Suprapubic skin (tissue), 4 donors: Measurements from ENCODE around the gene DSCAM. TPM values are rescaled to one million over a fixed set of nuclear protein-coding genes. Genes with fewer than 3 reads are reported as not detected.

Source experiments
- DNase-seq, 2 donors: peaks; one replicate each; pipeline ENCODE4 v3.0.0-alpha.2; 2019; ENCODE audit warnings: low spot score in 2 of 2
- H3K27ac ChIP-seq: fragments of 200-600 bp; sonication (generic); one replicate; pipeline ENCODE4 v1.5.1; 2019
- H3K27me3 ChIP-seq: fragments of 200-600 bp; sonication (generic); one replicate; pipeline ENCODE4 v1.5.1; 2019
- H3K36me3 ChIP-seq: fragments of 200-600 bp; sonication (generic); one replicate; pipeline ENCODE4 v1.5.1; 2019
- H3K4me1 ChIP-seq: fragments of 200-600 bp; sonication (generic); one replicate; pipeline ENCODE4 v1.5.1; 2019
- H3K4me3 ChIP-seq: fragments of 200-600 bp; sonication (generic); one replicate; pipeline ENCODE4 v1.5.1; 2019; ENCODE audit warnings: mild to moderate bottlenecking
- H3K9me3 ChIP-seq: fragments of 200-600 bp; sonication (generic); one replicate; pipeline ENCODE4 v1.5.1; 2019
- CTCF ChIP-seq, 2 donors: fragments of 200-600 bp in 1 of 2; fragments of 450-650 bp in 1 of 2; sonication (generic) in 1 of 2; IDR thresholded peaks; one replicate each; pipeline ENCODE4 v1.5.1; 2016 to 2019; ENCODE audit warnings: antibody characterized with exemption in 2 of 2, mild to moderate bottlenecking in 1 of 2, moderate library complexity in 1 of 2
- EP300 ChIP-seq: sonication (generic); formaldehyde crosslinking; IDR thresholded peaks from one replicate; pipeline ENCODE4 v1.6.1; 2017; ENCODE audit warnings: antibody characterized with exemption
- POLR2A ChIP-seq, 2 donors: fragments of 450-650 bp; IDR thresholded peaks; one replicate each; pipeline ENCODE4 v1.6.1; 2017; ENCODE audit warnings: antibody characterized with exemption in 2 of 2, mild to moderate bottlenecking in 2 of 2, moderate library complexity in 2 of 2
- POLR2AphosphoS5 ChIP-seq, 3 donors: sonication (generic); formaldehyde crosslinking; IDR thresholded peaks; one replicate each; pipeline ENCODE4 v1.6.1; 2017; ENCODE audit warnings: antibody characterized with exemption in 3 of 3
- WGBS: methylation state at CpG from one replicate; pipeline ENCODE4 v1.1.5; 2018; 5-methylcytosine and 5-hydroxymethylcytosine counted together
- total RNA-seq, 4 donors: library from RNA; depleted of rRNA; stranded (reverse); fragments of >200 nt; gene quantifications; one replicate each; pipeline ENCODE4 v1.1.0, GENCODE V29; 2016

The DSCAM gene
- total RNA-seq, 4 donors from 2014 or later, result 0.08 TPM; not detected in 3

GRCh38 chr21:40714536-40714935 lies 132.4 kb downstream of the DSCAM start:
- no peak for DNase-seq
- H3K36me3 ChIP-seq, result no peaks in the 10 kb centered on the region
- TF ChIP-seq POLR2AphosphoS5 (IDR thresholded peaks at IDR 0.05) (no peak), CTCF (IDR thresholded peaks at IDR 0.05) (no peak), POLR2A (IDR thresholded peaks at IDR 0.05) (no peak), EP300 (no peak)
- no peaks in the 10 kb centered on the region for H3K4me1 ChIP-seq
- no peaks in the 10 kb centered on the region for H3K27me3 ChIP-seq
- H3K4me3 ChIP-seq, result no peak overlapping the region
- no peak overlapping the region for H3K27ac ChIP-seq
- WGBS, result 61% methylated on average over 4 of the region's 4 CpGs
- H3K9me3 ChIP-seq, result no peaks in the 10 kb centered on the region

DNA sequence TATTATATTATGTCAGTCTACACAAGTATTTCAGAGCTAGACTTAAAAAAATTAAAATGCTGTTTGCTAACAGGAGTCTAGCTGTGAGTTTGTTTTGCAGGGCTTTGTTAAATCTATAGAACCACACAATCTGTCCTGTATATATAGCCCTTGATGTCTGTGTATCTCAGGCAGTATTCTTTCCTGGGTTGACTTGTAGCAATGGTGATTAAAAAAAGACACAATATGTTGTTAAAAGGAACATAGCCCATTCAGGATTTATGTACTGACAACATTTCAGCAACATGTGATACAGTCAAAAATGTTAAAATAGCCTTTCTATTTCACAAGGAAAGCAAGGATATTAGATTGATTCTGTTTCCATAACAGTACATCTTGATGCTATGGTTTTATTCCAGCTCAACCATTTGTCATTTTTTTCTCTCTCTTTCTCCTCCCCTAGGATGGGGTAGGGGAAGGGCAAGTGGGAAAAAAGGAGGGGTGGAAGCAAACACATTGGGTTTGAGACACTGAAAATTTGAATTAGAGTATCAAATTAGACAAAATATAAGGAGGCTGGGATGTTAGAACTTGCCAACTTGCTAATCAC lies 139.2 kb downstream of the DSCAM start:
- TF ChIP-seq EP300, result no peak
- no peak for TF ChIP-seq POLR2AphosphoS5 (IDR thresholded peaks at IDR 0.05)
- TF ChIP-seq CTCF (IDR thresholded peaks at IDR 0.05), result no peak
- TF ChIP-seq POLR2A (IDR thresholded peaks at IDR 0.05), result no peak
- H3K4me1 ChIP-seq, result no peaks in the 10 kb centered on the region
- H3K4me3 ChIP-seq, result no peak overlapping the region
- no peak for DNase-seq
- H3K9me3 ChIP-seq, result no peaks in the 10 kb centered on the region
- H3K27ac ChIP-seq, result no peak overlapping the region
- H3K27me3 ChIP-seq, result no peaks in the 10 kb centered on the region
- H3K36me3 ChIP-seq, result no peaks in the 10 kb centered on the region

DNA sequence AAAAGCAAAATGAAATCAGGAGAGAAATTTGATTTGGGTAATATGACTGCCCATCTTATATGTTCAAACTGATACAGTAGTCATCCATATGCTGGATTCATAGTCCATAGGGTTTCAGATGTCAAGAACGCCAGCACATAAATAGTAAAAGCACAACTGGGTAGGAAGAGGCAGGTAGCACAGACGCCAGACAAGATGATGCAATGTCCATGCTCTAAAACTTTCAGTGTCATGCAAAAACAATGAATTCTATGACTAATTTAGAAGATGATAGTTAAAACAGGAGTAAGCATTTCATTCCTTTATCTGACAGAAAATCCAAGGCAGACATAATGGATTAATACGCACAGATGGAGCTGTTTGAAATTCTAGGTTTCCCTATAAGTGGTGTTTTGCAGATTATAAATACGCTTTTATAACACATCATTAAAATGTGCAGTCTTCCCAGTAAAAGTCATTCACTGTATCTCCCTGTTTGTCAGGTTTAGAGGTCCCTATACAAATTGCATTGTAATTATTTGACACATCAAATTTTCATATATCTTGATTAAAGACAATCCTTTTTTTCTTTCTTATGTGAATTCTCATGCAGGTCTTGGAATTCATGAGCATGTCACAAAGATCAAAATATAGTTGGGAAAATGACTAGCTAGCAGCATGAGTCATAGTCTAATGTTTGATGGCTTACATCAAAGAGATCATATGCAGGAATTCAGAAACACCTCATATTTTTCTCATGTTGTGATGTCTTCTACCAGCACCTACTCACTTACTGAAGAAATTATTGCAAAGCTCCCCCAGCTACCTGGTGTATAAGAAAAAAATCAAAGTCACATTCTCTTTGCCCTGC lies 139.9 kb downstream of the DSCAM start:
- Histone ChIP-seq H3K27ac (no peak overlapping the region), H3K27me3 (no peaks in the 10 kb centered on the region), H3K9me3 (no peaks in the 10 kb centered on the region), H3K4me1 (no peaks in the 10 kb centered on the region), H3K36me3 (no peaks in the 10 kb centered on the region), H3K4me3 (no peak overlapping the region)
- WGBS, result 51% methylated on average over 4 of the region's 4 CpGs
- TF ChIP-seq POLR2AphosphoS5 (IDR thresholded peaks at IDR 0.05) (no peak), POLR2A (IDR thresholded peaks at IDR 0.05) (no peak), EP300 (no peak), CTCF (IDR thresholded peaks at IDR 0.05) (no peak)
- DNase-seq, result no peak

DNA sequence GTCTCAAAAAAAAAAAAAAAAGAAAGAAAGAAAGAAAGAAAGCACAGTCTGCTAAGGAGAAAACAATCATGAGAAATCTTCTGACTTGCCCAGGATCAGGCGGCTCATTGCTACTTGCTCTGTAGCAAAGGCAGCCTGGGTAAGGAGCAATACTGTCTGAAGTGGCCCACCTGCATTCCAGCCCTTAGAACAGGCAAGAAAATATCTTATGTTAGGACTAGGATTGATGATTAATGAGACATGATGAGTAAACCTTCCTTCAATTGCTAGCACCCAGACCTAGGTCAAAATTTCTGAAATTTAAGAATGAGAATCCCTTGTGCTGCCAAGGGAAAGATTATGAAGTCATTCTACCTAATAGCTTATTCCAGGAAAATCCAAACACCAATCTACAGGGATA lies 140.8 kb downstream of the DSCAM start:
- TF ChIP-seq CTCF (IDR thresholded peaks at IDR 0.05) (no peak), EP300 (no peak), POLR2AphosphoS5 (IDR thresholded peaks at IDR 0.05) (no peak)
- H3K27me3 ChIP-seq, result no peaks in the 10 kb centered on the region
- H3K4me1 ChIP-seq, result no peaks in the 10 kb centered on the region
- no peaks in the 10 kb centered on the region for H3K36me3 ChIP-seq
- 90% methylated on average over 1 of the region's 1 CpG for WGBS
- H3K27ac ChIP-seq, result no peak overlapping the region
- H3K9me3 ChIP-seq, result no peaks in the 10 kb centered on the region
- DNase-seq, result no peak
- H3K4me3 ChIP-seq, result no peak overlapping the region

DNA sequence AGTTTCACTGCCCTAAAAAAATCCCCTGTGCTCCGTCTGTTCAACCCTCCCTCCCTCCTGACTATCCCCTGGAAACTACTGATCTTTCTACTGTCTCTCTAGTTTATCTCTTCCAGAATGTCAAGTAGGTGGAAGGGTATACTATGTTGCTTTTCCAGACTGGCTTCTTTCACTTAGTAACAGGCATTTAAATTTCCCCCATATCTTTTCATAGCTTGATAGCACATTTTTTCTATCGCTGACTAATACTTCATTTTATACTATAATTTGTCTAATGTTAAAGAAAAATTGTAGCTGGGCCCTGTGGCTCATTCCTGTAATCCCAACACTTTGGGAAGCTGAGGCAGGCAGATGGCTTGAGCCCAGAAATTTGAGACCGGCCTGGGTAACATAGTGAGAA lies 142.8 kb downstream of the DSCAM start:
- no peaks in the 10 kb centered on the region for H3K4me1 ChIP-seq
- no peak for DNase-seq
- TF ChIP-seq CTCF (IDR thresholded peaks at IDR 0.05) (no peak), POLR2A (IDR thresholded peaks at IDR 0.05) (no peak), POLR2AphosphoS5 (IDR thresholded peaks at IDR 0.05) (no peak), EP300 (no peak)
- no peak overlapping the region for H3K4me3 ChIP-seq
- H3K27ac ChIP-seq, result no peak overlapping the region
- WGBS, result 86% methylated on average over 3 of the region's 3 CpGs
- H3K36me3 ChIP-seq, result no peaks in the 10 kb centered on the region
- no peaks in the 10 kb centered on the region for H3K27me3 ChIP-seq
- no peaks in the 10 kb centered on the region for H3K9me3 ChIP-seq
